Measurements from ENCODE around the gene PPARA. TPM values are rescaled to one million over a fixed set of nuclear protein-coding genes. Genes with fewer than 3 reads are reported as not detected.

PPARA gene
- total and polyA plus RNA-seq, 2 of the 4 experiments (the other 2 are of a cell fraction), result 3.1 to 7.0 TPM

- no peak overlapping the region for H2BK5ac ChIP-seq (ENCODE audit: low read depth, low read length, poor library complexity, severe bottlenecking)
- no peaks in the 10 kb centered on the region for H3K36me3 ChIP-seq (ENCODE audit: control insufficient read depth, insufficient read depth, low read length)
- H2AK5ac ChIP-seq (ENCODE audit: low read depth, low read length), result no peak overlapping the region
- H2BK20ac ChIP-seq (ENCODE audit: low read depth, low read length), result no peak overlapping the region
- DNase-seq (peak; percentile 35), ATAC-seq (ENCODE audit: low read depth) (peak; percentile 35; the same call in 1 of the 2 replicates)
- dilution Hi-C loops (cut with HindIII; ENCODE audit: low sequenced_read_pairs, unreplicated experiment) (no loop called here), intact Hi-C loops (cut with micrococcal nuclease) (no loop called here), in situ Hi-C loops (cut with MboI; ENCODE audit: low sequenced_read_pairs) (no loop called here)
- H2AFZ ChIP-seq (replicated peaks; ENCODE audit: low read length, poor library complexity), result peak overlapping the region; percentile 69
- peaks cover 0 to 2% of the 10 kb centered on the region in 2 experiments; a peak in 1 of 4 replicates for H3K79me1 ChIP-seq (ENCODE audit: low read depth in 1 of 2, low read length in 2 of 2)
- H2BK120ac ChIP-seq (ENCODE audit: low read depth, low read length), result no peak overlapping the region
- H3K56ac ChIP-seq (ENCODE audit: extremely low read depth, insufficient read depth, low read length), result no peak overlapping the region
- H2BK15ac ChIP-seq (ENCODE audit: low read depth, low read length), result no peak overlapping the region
- H3K4me1 ChIP-seq (ENCODE audit: control insufficient read depth, insufficient read depth, low read length), result no peaks in the 10 kb centered on the region
- H3K27ac ChIP-seq (ENCODE audit: insufficient read depth, low read length), result no peak overlapping the region
- POLR2A ChIA-PET (ENCODE audit: unreplicated experiment), result no interaction called here
- H3K4ac ChIP-seq (ENCODE audit: low read depth, low read length), result no peak overlapping the region
- peak; percentile 29; the same call in 1 of the 2 replicates for TF ChIP-seq CTCF (conservative IDR thresholded peaks at IDR 0.05; ENCODE audit: low read depth, low read length)
- TF ChIP-seq MAZ (IDR thresholded peaks at IDR 0.05; ENCODE audit: borderline replicate concordance, low read depth, low read length), result no peak
- no peak overlapping the region for H4K91ac ChIP-seq (ENCODE audit: insufficient read depth, low read depth, low read length)
- BruUV-seq (replicated peaks), result no TSS peak
- CTCF ChIA-PET, result no interaction called here
- peaks cover 32% of the 10 kb centered on the region for H3K27me3 ChIP-seq (ENCODE audit: control insufficient read depth, insufficient read depth, low read length)
- no peak overlapping the region for H3K9ac ChIP-seq (ENCODE audit: low read depth, low read length)
- no peaks in the 10 kb centered on the region for H3K9me1 ChIP-seq (ENCODE audit: insufficient read depth, low read length)
- no peak overlapping the region for H4K8ac ChIP-seq (ENCODE audit: low read depth in 2 of 2, low read length in 2 of 2)
- no peak overlapping the region for H3K4me3 ChIP-seq (ENCODE audit: insufficient read depth, low read depth, low read length)
- H4K20me1 ChIP-seq (ENCODE audit: insufficient read depth, low read length), result no peaks in the 10 kb centered on the region
- peak overlapping the region; percentile 7 for H2AK9ac ChIP-seq (replicated peaks; ENCODE audit: low read depth, low read length, poor library complexity)
- no peak overlapping the region for H3K23ac ChIP-seq (ENCODE audit: low read depth, low read length)
- WGBS, 2 experiments (ENCODE audit: extremely low coverage in 2 of 2, insufficient read length in 1 of 2), result 14% methylated on average over 33 of the region's 109 CpGs; no CpG with 5 or more reads in 1 of the 2 experiments
- H3K14ac ChIP-seq (replicated peaks; ENCODE audit: low read depth, low read length), result no peak overlapping the region
- peaks cover 23% of the 10 kb centered on the region for H3K9me3 ChIP-seq (ENCODE audit: control insufficient read depth, insufficient read depth, low read length)
- H3K4me2 ChIP-seq (ENCODE audit: low read depth, low read length), result no peak overlapping the region
- H4K5ac ChIP-seq (ENCODE audit: low read depth, low read length), result no peak overlapping the region
- H3K18ac ChIP-seq (ENCODE audit: low read depth, low read length), result no peak overlapping the region
These were observed 112.3 kb downstream of the PPARA start for GRCh38 chr22:46262449-46263215.

All from IMR-90 (cell line).